Neural cell (in vitro differentiated cells): ENCODE data around the gene ZFP3. TPM values are rescaled to one million over a fixed set of nuclear protein-coding genes. Genes with fewer than 3 reads are reported as not detected.
"Not testable (repeated sequence)": the region's sequence is repeated elsewhere in the genome, so short reads cannot be mapped to it uniquely, and the experiment has no call there.

ENCODE experiments used
- H2AFZ ChIP-seq: fragments of 200-600, 300-800 bp; sonication (generic), shearing (Covaris generic); 2 replicates; pipeline ENCODE4 v1.6.0; 2014; ENCODE audit warnings: low read depth, mild to moderate bottlenecking, antibody characterized with exemption, low read length, moderate library complexity
- H3F3A ChIP-seq: fragments of 200-600 bp; shearing (Covaris generic); 2 replicates; pipeline ENCODE4 v1.6.1; 2016; ENCODE audit warnings: mild to moderate bottlenecking, moderate library complexity, mixed read lengths, antibody characterized with exemption, low read length; ENCODE audit not compliant: insufficient read depth, poor library complexity, severe bottlenecking
- H3K27ac ChIP-seq: fragments of 200-600, 300-800 bp; sonication (generic), shearing (Covaris generic); 2 replicates; pipeline ENCODE4 v1.5.1; 2014; ENCODE audit warnings: mild to moderate bottlenecking, low read length, moderate library complexity
- H3K27me3 ChIP-seq: fragments of 300-800, 200-600 bp; sonication (generic), shearing (Covaris generic); 2 replicates; pipeline ENCODE4 v1.6.0; 2014; ENCODE audit warnings: mild to moderate bottlenecking, low read depth, low read length, moderate library complexity; ENCODE audit not compliant: insufficient read depth
- H3K36me3 ChIP-seq: fragments of 300-800, 200-600 bp; sonication (generic), shearing (Covaris generic); 2 replicates; pipeline ENCODE4 v1.5.1; 2014; ENCODE audit warnings: mild to moderate bottlenecking, antibody characterized with exemption, low read length, moderate library complexity; ENCODE audit not compliant: insufficient read depth
- H3K4me2 ChIP-seq: fragments of 300-800, 200-600 bp; sonication (generic), shearing (Covaris generic); 2 replicates; pipeline ENCODE4 v1.6.0; 2014; ENCODE audit warnings: mild to moderate bottlenecking, low read length
- H3K4me3 ChIP-seq: fragments of 300-800, 200-600 bp; sonication (generic), shearing (Covaris generic); 2 replicates; pipeline ENCODE4 v1.5.1; 2014; ENCODE audit warnings: mild to moderate bottlenecking, low read length, moderate library complexity
- H3K79me2 ChIP-seq: fragments of 200-600 bp; shearing (Covaris generic); replicated peaks from 2 replicates; pipeline ENCODE4 v1.6.0; 2014; ENCODE audit warnings: mild to moderate bottlenecking, low read length, moderate library complexity; ENCODE audit not compliant: insufficient read depth
- H3K9ac ChIP-seq: fragments of 300-800, 200-600 bp; sonication (generic), shearing (Covaris generic); 2 replicates; pipeline ENCODE4 v1.6.1; 2016; ENCODE audit warnings: mild to moderate bottlenecking, low read length, mixed read lengths
- H3K9me2 ChIP-seq: fragments of 200-600 bp; shearing (Covaris generic); 2 replicates; pipeline ENCODE4 v1.6.1; 2016; ENCODE audit warnings: mild to moderate bottlenecking, low read length, mixed read lengths; ENCODE audit not compliant: insufficient read depth
- H3K9me3 ChIP-seq: fragments of 200-600, 300-800 bp; sonication (generic), shearing (Covaris generic); 2 replicates; pipeline ENCODE4 v1.6.1; 2016; ENCODE audit warnings: mild to moderate bottlenecking, mixed run types, low read length, moderate library complexity, mixed read lengths
- H4K20me1 ChIP-seq: fragments of 200-600 bp; shearing (Covaris generic); 2 replicates; pipeline ENCODE4 v1.6.1; 2016; ENCODE audit warnings: mild to moderate bottlenecking, mixed run types; ENCODE audit not compliant: insufficient read depth
- CTCF ChIP-seq: fragments of 450-650 bp; IDR thresholded peaks from 2 replicates; pipeline ENCODE4 v1.5.1; 2014; ENCODE audit warnings: antibody characterized with exemption, mild to moderate bottlenecking, moderate library complexity; ENCODE audit not compliant: poor library complexity, severe bottlenecking
- EP300 ChIP-seq: fragments of 450-650 bp; conservative IDR thresholded peaks from 2 replicates; pipeline ENCODE4 v1.6.1; 2014; ENCODE audit warnings: antibody characterized with exemption, mild to moderate bottlenecking, moderate library complexity; ENCODE audit not compliant: poor library complexity, severe bottlenecking
- EZH2 ChIP-seq: fragments of 200-600, 300-800 bp; shearing (Covaris generic), sonication (generic); IDR thresholded peaks from 2 replicates; pipeline ENCODE4 v1.6.1; 2014; ENCODE audit warnings: antibody characterized with exemption, low read length, borderline replicate concordance, mild to moderate bottlenecking; ENCODE audit not compliant: insufficient read depth, poor library complexity, severe bottlenecking
- MXI1 ChIP-seq: fragments of 450-650 bp; conservative IDR thresholded peaks from 2 replicates; pipeline ENCODE4 v1.6.1; 2014; ENCODE audit warnings: antibody characterized with exemption, mild to moderate bottlenecking; ENCODE audit not compliant: poor library complexity, severe bottlenecking
- POLR2AphosphoS5 ChIP-seq: IDR thresholded peaks from 2 replicates; pipeline ENCODE4 v1.6.1; 2012
- RAD21 ChIP-seq: fragments of 450-650 bp; conservative IDR thresholded peaks from 2 replicates; pipeline ENCODE4 v1.6.1; 2014; ENCODE audit warnings: antibody characterized with exemption, mild to moderate bottlenecking, moderate library complexity
- SMC3 ChIP-seq: fragments of 450-650 bp; conservative IDR thresholded peaks from 2 replicates; pipeline ENCODE4 v1.6.1; 2014; ENCODE audit warnings: antibody characterized with exemption, mild to moderate bottlenecking, moderate library complexity; ENCODE audit not compliant: poor library complexity
- TAF1 ChIP-seq: IDR thresholded peaks from 2 replicates; pipeline ENCODE4 v1.6.1; 2012; ENCODE audit warnings: low read depth
- polyA plus RNA-seq: library from polyadenylated mRNA; depleted of rRNA; stranded (reverse); fragments of >200 nt; gene quantifications from 2 replicates; pipeline ENCODE4 v1.2.3, GENCODE V29; 2014
- TF ChIP-seq, protein P1 (sequence below): IDR thresholded peaks from 2 replicates; pipeline ENCODE4 v1.6.1; 2012; ENCODE audit warnings: borderline replicate concordance

Gene ZFP3
- polyA plus RNA-seq, 1 donor from 2014 or later, result 0.05 TPM

- H2AFZ ChIP-seq, result no peak overlapping the region
- H3K79me2 ChIP-seq, result no peaks in the 10 kb centered on the region
- no peak for TF ChIP-seq TAF1
- H3K4me2 ChIP-seq, result no peak overlapping the region
- H3F3A ChIP-seq, result no peaks in the 10 kb centered on the region
- H4K20me1 ChIP-seq, result no peaks in the 10 kb centered on the region
- H3K9me3 ChIP-seq, result no peaks in the 10 kb centered on the region
- no peaks in the 10 kb centered on the region for H3K9me2 ChIP-seq
- peaks cover 10% of the 10 kb centered on the region for H3K27me3 ChIP-seq
- no peaks in the 10 kb centered on the region for H3K36me3 ChIP-seq
- H3K27ac ChIP-seq, result no peak overlapping the region
- no peak overlapping the region for H3K9ac ChIP-seq
- no peak overlapping the region for H3K4me3 ChIP-seq
Measured at GRCh38 chr17:5126719-5127488, 48.6 kb downstream of the ZFP3 start.

DNA sequence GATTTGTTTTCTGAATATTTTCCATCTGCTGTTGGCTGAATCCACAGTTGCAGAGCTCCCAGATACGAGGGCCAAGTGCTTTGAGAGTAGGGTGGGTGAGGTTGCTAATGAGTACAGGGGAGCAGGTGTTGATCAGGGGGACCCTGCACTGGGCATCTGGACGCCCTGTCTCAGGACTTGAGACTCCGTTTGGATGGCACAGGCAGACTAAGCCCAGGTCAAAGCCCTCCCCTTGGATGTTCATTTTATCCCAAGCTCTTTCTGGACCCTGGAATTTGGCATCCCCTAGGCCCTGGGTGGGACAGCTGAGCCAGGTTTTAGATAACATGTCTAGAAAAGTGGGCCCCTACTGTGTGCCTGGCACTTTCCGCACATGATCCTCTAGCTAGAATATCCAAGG, 49.6 kb downstream of the ZFP3 start:
- no peak overlapping the region for H3K4me2 ChIP-seq
- H3K9me3 ChIP-seq, result no peaks in the 10 kb centered on the region
- no peak overlapping the region for H3K4me3 ChIP-seq
- H3F3A ChIP-seq, result no peaks in the 10 kb centered on the region
- H3K27ac ChIP-seq, result no peak overlapping the region
- H3K36me3 ChIP-seq, result no peaks in the 10 kb centered on the region
- TF ChIP-seq EZH2, result no peak
- no peak for TF ChIP-seq POLR2AphosphoS5
- no peak for TF ChIP-seq SMC3
- TF ChIP-seq CTCF, result no peak
- no peak for TF ChIP-seq TAF1
- TF ChIP-seq MXI1, result no peak
- no peak for TF ChIP-seq RAD21
- TF ChIP-seq, protein P1, sequence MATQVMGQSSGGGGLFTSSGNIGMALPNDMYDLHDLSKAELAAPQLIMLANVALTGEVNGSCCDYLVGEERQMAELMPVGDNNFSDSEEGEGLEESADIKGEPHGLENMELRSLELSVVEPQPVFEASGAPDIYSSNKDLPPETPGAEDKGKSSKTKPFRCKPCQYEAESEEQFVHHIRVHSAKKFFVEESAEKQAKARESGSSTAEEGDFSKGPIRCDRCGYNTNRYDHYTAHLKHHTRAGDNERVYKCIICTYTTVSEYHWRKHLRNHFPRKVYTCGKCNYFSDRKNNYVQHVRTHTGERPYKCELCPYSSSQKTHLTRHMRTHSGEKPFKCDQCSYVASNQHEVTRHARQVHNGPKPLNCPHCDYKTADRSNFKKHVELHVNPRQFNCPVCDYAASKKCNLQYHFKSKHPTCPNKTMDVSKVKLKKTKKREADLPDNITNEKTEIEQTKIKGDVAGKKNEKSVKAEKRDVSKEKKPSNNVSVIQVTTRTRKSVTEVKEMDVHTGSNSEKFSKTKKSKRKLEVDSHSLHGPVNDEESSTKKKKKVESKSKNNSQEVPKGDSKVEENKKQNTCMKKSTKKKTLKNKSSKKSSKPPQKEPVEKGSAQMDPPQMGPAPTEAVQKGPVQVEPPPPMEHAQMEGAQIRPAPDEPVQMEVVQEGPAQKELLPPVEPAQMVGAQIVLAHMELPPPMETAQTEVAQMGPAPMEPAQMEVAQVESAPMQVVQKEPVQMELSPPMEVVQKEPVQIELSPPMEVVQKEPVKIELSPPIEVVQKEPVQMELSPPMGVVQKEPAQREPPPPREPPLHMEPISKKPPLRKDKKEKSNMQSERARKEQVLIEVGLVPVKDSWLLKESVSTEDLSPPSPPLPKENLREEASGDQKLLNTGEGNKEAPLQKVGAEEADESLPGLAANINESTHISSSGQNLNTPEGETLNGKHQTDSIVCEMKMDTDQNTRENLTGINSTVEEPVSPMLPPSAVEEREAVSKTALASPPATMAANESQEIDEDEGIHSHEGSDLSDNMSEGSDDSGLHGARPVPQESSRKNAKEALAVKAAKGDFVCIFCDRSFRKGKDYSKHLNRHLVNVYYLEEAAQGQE, result no peak
- no peak for TF ChIP-seq EP300
- H4K20me1 ChIP-seq, result no peaks in the 10 kb centered on the region
- no peak overlapping the region for H3K9ac ChIP-seq
- H3K79me2 ChIP-seq, result no peaks in the 10 kb centered on the region
- no peak overlapping the region for H2AFZ ChIP-seq
- H3K9me2 ChIP-seq, result no peaks in the 10 kb centered on the region
- peaks cover under 1% of the 10 kb centered on the region for H3K27me3 ChIP-seq

DNA sequence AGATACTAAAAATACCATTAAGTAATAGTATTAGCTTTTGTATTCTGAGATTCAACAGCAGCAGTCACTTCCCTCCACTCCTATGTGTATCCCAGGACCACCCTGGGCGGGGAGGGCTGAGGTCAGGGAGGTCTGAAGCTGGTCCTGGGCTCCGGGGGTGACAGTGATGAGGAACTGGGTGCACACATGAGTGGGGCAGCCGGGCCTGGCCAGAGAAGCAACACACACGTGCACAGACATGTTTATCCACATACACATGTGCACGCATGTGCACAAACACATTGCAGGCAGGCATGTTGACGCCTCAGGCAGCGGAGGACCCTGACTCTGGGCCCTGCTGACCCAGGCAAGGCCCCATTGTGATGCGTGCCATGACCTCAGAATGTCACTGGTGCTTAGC, 50.1 kb downstream of the ZFP3 start:
- not testable (repeated sequence) for H3K9me2 ChIP-seq, H3F3A ChIP-seq, H3K4me3 ChIP-seq, H3K36me3 ChIP-seq, H3K4me2 ChIP-seq, H3K27ac ChIP-seq, H3K9me3 ChIP-seq, H4K20me1 ChIP-seq, H3K79me2 ChIP-seq, H3K27me3 ChIP-seq, H3K9ac ChIP-seq, H2AFZ ChIP-seq
